Measurements from ENCODE around the gene NHERF2.
"Not testable (repeated sequence)": the region's sequence is repeated elsewhere in the genome, so short reads cannot be mapped to it uniquely, and the experiment has no call there.

The NHERF2 gene

GRCh38 chr16:2029350-2029749 is 2.6 kb downstream of the NHERF2 start:
- no peak for DNase-seq

DNA sequence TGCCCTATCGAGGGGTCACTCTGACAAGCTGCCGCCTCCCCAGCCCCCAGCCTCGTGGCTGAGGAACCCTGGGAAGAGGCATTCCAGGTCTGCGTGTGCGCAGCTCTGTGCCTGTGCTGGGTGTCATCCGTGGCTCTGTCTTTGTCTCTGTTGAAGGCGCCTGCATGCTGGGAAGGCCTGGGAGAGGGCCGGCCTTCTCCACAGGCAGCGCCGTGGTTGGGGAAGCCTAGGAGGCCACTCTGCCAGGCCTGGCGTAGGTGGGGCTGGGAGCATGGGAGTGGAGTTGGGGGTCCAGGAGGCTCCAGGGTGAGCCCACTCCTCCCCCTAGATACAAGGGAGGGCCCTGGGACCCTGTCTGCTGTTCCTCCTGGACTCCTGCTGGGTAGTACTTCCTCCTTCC is 3.3 kb downstream of the NHERF2 start:
- DNase-seq = no peak

DNA sequence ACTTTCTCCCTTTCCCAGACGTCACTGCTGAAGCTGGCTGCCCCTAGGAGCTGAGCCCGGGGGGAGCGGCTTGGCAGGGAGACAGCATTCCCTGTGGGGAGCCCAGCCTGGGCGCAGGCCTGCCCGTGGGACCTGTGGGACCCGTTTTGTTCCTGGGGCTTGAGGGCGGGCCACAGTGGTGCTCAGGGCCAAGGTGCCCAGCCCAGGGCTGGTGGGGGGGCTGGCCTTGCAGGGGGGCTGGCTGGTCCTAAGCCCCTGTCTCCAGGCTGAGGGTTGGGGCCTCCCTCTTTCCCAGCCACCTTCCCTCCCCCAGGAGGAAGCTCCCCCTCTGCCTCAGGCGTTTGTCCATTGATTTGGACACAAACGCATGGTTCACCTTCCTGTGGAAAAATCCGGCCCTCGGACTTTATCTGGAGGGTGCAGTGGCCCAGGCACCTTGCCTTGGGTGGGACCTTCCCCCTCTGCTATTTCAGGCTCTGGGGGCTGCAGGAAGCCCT is 4.4 kb downstream of the NHERF2 start:
- no peak for DNase-seq

DNA sequence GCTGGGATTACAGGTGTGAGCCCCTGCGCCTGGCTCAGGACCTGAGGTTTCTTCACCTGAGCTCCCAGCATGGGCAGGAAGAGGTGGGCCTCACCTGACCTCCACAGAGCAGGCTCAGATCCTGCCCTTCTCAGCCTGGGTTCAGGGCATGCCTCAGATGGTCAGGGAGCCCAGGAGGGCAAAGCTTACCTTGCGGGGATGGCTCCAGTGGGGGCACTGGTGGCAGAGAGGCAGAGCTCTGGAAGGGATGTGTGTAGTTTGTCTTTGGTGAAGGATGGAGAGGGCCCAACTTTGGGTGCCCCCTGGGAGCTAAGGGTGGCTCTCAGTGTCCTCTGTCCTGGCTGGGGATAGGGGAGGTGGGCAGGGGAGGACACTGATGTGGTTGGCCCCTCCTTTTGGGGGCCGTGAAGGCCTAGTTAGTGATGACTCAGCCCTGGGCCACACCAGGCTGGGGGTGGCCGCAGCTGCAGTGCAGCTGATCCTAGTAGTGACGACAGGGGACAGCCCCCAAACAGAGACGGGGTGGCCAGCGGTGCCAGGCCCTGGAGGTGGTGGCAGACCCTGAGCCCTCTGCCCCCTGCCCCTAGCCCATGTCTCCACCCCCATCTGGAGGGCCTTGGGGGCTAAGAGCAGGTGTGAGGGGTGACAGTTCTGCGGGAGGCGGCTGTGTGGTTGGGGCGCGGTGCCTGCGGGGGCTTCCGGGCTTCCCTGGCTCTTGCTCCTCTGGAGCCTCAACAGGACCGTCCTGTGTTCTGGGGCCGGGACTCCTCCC is 5.8 kb downstream of the NHERF2 start:
- DNase-seq = no peak

DNA sequence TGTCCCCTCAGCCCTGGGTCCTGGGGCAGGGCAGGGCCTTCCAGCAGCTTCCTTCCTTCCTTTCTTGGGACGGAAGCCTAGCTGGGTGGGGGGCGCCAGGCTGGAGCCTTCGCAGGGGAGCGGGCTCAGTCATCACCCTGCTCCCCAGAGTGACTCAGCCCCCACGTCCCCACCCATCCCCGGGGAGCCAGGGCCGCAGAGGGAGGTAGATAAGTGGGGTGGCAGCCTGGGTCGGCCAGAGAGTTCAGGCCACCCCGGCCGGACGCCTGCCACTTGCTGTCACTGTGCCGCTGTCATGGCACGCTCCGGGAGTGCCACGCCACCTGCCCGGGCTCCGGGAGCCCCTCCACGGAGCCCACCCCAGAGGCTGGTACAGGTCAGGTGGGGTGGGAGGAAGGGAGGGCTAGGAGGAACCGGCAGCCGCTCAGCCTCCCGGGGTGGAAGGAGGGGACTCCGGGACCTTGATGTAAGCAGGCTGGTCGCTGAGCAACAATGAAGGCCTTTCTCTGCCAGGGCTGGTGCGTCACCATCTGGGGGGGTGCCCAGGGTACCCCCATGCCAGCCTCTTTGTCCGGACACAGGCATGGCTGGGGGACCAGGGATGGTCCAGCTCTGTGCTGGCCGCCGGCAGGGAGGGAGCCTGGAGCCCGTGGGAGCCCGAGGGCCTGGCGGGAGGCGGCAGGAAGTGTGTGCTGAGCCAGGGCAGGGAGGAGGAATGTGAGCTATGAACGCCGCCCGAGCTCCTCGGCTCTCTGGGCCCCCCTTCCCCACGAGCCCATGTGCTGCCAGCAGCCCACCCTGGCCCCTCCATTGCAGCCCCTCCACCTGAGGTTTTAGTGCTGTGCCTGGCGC is 6.6 kb downstream of the NHERF2 start:
- DNase-seq = no peak

DNA sequence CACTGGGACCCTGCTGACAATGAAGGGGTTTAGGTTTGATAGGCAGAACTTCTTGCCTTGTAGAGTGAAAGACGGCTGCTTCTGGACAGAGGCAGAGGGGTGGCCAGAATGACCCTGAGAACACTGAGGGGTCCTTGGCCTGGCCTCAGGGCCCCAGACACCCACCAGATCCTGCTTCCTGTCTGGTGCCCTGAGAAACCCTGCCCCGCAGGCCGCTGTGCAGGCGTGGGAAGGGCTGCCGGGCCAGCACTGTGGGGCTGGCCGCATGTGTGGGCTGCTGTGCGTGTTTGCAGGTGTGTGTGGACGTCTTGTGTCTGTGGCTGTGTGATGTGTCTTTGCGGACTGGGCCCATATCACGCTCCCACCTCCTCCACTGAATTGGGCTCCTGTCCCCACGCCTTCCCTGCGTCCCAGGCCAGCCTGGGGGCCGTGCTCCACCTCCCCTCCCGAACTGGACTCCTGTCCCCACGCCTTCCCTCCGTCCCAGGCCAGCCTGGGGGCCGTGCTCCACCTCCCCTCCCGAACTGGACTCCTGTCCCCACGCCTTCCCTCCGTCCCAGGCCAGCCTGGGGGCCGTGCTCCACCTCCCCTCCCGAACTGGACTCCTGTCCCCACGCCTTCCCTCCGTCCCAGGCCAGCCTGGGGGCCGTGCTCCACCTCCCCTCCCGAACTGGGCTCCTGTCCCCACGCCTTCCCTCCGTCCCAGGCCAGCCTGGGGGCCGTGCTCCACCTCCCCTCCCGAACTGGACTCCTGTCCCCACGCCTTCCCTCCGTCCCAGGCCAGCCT is 7.4 kb downstream of the NHERF2 start:
- DNase-seq = not testable (repeated sequence)

DNA sequence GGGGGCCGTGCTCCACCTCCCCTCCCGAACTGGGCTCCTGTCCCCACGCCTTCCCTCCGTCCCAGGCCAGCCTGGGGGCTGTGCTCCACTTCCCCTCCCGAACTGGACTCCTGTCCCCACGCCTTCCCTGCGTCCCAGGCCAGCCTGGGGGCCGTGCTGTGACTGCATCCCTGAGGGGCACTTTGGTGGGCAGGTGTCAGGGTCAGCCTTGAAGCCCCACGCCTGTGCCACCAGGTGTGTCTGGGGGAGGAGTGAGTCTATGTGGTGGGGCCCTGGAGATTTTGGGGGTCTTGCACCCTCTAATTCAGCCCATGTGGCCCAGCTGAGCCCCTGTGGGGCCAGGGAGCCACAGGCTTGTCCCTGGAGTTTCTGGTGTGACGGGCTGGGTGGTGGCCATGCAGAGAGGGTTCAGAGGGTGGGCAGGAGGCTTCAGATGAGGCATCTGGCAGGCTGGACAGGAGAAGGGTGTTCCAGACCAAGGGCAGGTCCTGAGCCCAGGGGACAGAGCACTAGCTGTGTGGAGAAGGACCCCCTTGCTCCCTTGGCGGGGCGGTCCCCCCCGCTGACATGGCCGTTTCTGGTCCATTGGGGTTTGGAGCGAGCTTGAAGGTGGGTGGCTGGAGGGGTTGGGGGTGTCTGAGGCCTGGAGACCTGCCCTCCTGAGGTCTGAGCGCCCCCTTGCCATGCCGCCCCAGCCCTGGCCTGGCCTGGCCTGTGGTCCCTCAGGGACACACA is 8.2 kb downstream of the NHERF2 start:
- DNase-seq = no peak

DNA sequence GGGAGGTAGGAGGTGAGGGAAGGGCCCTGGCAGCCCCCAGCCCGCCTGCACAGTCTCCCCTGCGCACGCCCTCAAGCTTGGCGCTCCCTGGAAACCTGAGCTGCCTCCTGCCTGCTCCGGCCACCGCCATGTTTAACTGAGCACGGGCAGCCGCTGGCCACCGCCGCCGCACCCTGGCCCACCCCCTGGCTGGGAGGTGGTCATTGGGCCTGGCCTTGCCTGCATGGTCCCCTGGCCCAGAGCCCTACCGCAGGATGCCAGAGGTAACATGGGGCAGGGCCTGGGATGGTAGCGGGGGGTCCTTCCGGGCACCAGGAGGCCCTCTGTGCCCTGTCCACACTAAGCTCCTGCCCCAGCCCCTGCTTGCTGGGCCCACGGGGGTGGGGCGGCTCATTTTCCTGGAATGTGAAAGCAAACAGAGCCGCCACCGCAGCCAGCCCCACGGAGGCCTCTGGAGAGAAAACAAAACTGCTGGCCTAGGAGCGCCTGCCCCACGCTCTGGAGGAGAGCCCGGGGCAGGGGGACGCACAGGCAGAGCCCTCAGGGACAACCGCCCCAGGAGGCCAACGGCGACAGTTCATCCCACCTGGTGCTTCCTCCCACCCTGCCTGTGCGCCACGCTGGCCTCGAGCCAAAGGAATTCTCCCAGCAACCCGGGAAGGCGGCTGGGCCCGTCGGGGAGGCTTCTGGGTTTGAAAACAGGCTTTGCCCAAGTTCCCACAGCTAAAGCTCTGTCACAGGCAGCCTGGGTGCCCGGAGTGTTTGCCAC is 8.9 kb downstream of the NHERF2 start:
- no peak for DNase-seq

DNA sequence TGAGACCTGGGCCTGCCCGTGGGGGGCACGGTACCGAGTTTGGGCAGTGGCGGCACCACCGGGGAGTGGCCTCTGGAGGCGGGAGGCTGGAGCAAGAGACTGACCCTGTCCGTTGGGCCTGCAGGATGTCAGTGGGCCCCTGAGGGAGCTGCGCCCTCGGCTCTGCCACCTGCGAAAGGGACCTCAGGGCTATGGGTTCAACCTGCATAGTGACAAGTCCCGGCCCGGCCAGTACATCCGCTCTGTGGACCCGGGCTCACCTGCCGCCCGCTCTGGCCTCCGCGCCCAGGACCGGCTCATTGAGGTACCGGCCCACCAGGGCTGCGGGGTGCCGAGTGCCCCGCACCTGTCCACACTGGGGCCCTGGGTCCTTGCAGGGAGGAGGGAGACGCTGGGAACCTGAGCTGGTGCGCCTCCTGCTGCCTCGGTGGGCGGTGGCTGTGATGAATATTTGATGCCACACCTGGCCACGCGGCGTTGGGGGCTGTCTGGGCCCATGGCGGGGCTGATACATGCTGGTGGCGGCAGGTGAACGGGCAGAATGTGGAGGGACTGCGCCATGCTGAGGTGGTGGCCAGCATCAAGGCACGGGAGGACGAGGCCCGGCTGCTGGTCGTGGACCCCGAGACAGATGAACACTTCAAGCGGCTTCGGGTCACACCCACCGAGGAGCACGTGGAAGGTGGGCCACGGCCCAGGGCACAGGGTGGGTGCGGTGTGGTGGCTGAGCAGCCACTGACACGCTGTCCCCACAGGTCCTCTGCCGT is 9.7 kb downstream of the NHERF2 start:
- no peak for DNase-seq

DNA sequence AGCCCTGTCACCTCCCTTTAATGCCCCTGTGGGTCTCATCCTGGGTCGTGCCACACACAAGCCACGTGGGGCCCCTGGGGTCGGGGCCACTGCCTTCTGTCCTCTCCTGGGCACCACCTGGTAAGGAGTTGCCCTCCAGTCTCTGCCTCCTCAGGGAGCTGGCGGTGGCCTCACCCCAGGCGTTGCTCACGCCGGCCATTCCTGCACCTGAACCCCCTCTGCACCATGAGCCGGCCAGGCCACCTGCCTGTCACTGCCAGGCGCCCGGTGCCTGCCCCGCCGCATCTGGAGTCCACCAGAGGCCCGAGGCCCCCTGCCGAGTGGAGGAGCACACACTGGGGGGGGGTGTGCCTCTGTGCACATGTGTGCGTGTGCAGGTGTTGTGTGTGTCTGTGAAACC is 10.4 kb downstream of the NHERF2 start:
- no peak for DNase-seq

- no peak for DNase-seq
Measured at GRCh38 chr16:2037647-2038381, 11.1 kb downstream of the NHERF2 start.

DNA sequence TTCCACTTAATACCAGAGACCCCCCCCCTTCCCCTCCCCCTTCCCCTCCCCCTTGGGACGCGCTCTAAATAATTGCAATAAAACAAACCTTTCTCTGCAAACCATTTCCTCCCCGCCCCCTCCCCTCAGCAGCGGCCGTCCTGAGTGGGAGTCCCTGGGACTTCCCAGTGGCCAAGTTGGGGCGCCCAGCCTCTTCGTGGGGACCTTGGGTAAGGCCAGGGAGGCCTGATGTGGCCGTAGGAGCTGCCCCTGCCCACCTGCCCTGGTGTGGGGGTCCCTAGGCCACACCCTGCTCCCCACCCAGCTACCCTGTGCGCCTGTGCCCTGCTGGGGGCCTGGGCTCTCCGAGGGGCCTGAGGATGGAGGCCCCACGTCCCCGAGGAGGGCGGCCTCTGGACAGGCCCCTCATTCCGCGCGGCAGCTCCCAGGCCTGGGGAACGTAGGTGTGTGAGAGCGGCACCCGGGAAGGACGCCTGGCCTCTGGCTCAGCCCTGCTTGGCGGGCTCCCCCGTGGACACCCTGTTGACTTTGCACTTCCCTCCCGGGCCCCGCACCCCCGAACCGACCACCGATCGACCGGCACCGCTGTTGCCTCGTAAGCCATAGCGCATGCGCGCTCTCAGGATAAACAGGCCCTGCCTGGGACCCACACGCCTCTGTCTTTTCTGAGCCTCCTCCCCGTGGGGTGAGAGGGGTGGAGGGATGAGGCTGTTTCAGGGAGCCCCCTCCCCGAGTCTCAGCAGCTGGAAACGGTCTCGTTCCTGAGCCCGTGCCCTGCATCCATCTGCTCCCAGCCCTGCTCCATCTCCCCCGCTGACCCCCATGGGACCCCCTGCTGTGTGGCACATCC is 11.9 kb downstream of the NHERF2 start:
- DNase-seq = no peak

GRCh38 chr16:2039274-2040031 is 12.8 kb downstream of the NHERF2 start:
- DNase-seq = no peak

GRCh38 chr16:2040041-2040786 is 13.5 kb downstream of the NHERF2 start:
- DNase-seq = no peak

DNA sequence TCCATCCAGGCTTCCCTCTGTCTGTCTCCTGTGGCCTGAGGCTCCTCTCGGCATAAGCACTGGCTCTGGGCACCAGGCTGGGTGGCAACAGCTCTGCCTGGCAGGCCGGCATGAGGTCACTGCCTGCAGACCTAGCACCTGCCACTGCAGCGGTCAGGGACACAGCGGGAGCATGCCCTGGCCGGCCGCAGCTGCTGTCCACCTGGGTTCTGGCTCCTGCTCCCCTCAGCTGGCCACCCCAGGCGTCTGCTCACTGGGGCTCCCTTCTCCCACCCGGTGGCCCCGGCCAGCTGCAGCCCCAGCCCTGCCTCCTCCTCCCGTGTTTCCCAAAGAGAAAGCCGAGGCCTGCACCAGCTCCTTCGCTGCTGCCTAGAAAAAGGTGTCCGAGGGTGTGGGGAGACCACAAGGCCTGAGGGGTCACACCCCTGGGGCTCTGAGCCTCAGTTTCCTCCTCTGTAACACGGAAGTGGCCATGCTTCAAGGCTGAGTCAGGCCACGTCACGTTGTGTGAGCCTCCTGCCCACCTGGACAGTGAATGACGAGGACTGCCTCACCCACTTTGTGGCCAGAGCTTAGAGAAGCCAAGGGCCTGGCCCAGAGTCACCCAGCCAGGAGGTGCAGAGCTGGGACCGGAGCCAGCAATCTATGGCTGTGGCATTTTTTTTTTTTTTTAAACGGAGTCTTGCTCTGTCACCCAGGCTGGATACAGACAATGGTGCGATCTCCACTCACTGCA is 14.3 kb downstream of the NHERF2 start:
- DNase-seq = peak; percentile 64

DNA sequence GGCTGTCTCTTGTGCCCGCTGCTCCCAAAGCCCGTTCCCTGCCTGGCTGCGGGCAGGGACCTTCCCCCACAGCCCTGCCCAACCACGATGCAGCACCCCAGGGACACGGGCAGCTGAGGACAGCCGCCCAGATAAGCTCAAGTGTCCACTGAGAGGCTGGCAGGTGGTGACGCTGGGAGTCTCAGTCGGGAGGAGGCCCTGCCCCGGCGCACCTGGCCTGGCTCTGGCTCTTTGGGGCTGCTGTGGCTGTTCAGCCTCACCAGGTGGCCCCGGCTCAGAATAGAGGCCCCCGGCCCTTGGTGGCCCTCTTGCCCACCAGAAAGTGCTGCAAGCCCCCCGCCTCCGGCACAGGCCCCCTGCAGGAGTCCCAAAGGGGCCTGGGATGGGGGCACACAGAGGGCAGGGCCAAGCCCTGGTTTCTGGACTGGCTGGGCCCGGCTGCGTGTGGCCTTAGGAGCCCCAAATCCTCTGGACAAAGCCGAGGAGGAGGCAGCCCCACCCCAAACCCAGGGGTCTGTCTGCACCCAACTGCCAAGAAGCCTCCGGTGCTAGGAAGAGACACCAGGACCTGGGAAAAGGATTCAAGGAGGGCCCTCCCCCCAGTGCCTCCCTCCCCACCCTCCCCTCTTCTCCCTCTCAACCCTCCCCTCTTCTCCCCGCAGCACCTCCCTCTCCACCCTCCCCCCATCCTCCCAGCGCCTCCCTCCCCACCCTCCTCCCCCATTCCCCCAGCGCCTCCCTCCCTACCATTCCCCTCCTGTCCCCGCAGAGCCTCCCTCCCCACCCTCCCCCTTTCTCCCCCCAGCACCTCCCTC is 15.7 kb downstream of the NHERF2 start:
- DNase-seq = peak; percentile 90
